SK-N-SH (cell line): ENCODE measurements around the gene DMKN. TPM values are rescaled to one million over a fixed set of nuclear protein-coding genes. Genes with fewer than 3 reads are reported as not detected.

Experiments
- CTCF ChIA-PET: fragments of 300-600, 350-600 bp; formaldehyde crosslinking; extraction: SDS; loops from one replicate; lab custom pipeline; 2021; lab: Yijun Ruan, JAX
- POLR2A ChIA-PET: fragments of 350-600 bp; sonication (Branson Sonifier 250); formaldehyde crosslinking; extraction: SDS; loops from one replicate; lab custom pipeline; 2020; ENCODE audit warnings: antibody characterized with exemption, inconsistent platforms; lab: Yijun Ruan, JAX
- DNase-seq: peaks from one replicate; pipeline ENCODE4 v3.0.0; 2012
- H2AFZ ChIP-seq: fragments of 200-600 bp; sonication (generic); 2 replicates; pipeline ENCODE4 v1.8.1; 2016; ENCODE audit warnings: antibody characterized with exemption, mild to moderate bottlenecking, low read depth
- H3F3A ChIP-seq: fragments of 200-600 bp; sonication (generic); replicated peaks from 2 replicates; pipeline ENCODE3; 2016; ENCODE audit warnings: antibody characterized with exemption, mild to moderate bottlenecking; ENCODE audit not compliant: insufficient read depth
- H3K27ac ChIP-seq, 2 experiments: fragments of 200-500 bp in 1 of 2; fragments of 200-600 bp in 1 of 2; sonication (Bioruptor generic) in 1 of 2; sonication (generic), shearing (Covaris generic) in 1 of 2; 2 replicates each; pipeline versions ENCODE4 v1.5.1 to v1.6.1; 2014 to 2016; ENCODE audit warnings: low read depth in 2 of 2, inconsistent platforms in 1 of 2, low read length in 1 of 2, mild to moderate bottlenecking in 1 of 2, mixed read lengths in 1 of 2
- H3K27me3 ChIP-seq: fragments of 200-600 bp; sonication (generic), shearing (Covaris generic); 2 replicates; pipeline ENCODE4 v1.6.1; 2016; ENCODE audit warnings: mixed run types; ENCODE audit not compliant: insufficient read depth
- H3K36me3 ChIP-seq, 2 experiments: fragments of 200-500 bp in 1 of 2; fragments of 200-600 bp in 1 of 2; sonication (Bioruptor generic) in 1 of 2; sonication (generic) in 1 of 2; replicated peaks in 1 of 2; 2 replicates each; pipeline versions ENCODE3 to v1.5.1; 2014 to 2016; ENCODE audit warnings: low read length in 1 of 2, mild to moderate bottlenecking in 1 of 2; ENCODE audit not compliant: insufficient read depth in 2 of 2, control insufficient read depth in 1 of 2
- H3K4me1 ChIP-seq, 2 experiments: fragments of 200-500 bp in 1 of 2; fragments of 200-600 bp in 1 of 2; sonication (Bioruptor generic) in 1 of 2; sonication (generic), shearing (Covaris generic) in 1 of 2; 2 replicates each; pipeline versions ENCODE4 v1.5.1 to v1.6.1; 2014 to 2016; ENCODE audit warnings: low read depth in 1 of 2, low read length in 1 of 2, mixed run types in 1 of 2; ENCODE audit not compliant: insufficient read depth in 2 of 2, control insufficient read depth in 1 of 2
- H3K4me2 ChIP-seq: fragments of 200-600 bp; sonication (generic), shearing (Covaris generic); 2 replicates; pipeline ENCODE4 v1.6.1; 2017; ENCODE audit warnings: mixed run types
- H3K4me3 ChIP-seq, 2 experiments: fragments of 200-500 bp in 1 of 2; fragments of 200-600 bp in 1 of 2; sonication (Bioruptor generic) in 1 of 2; sonication (generic), shearing (Covaris generic) in 1 of 2; 2 replicates each; pipeline versions ENCODE4 v1.5.1 to v1.8.1; 2014 to 2016; ENCODE audit warnings: low read depth in 2 of 2, inconsistent platforms in 1 of 2, low read length in 1 of 2, mild to moderate bottlenecking in 1 of 2, mixed read lengths in 1 of 2, moderate library complexity in 1 of 2
- H3K79me2 ChIP-seq: fragments of 200-600 bp; sonication (generic); 2 replicates; pipeline ENCODE4 v1.8.1; 2017; ENCODE audit warnings: mild to moderate bottlenecking; ENCODE audit not compliant: insufficient read depth
- H3K9ac ChIP-seq: fragments of 200-600 bp; sonication (generic); 2 replicates; pipeline ENCODE4 v1.6.1; 2017; ENCODE audit warnings: mixed run types
- H3K9me2 ChIP-seq: fragments of 200-600 bp; sonication (generic); 2 replicates; pipeline ENCODE4 v1.6.1; 2017; ENCODE audit warnings: mixed run types
- H3K9me3 ChIP-seq: fragments of 200-600 bp; sonication (generic); 2 replicates; pipeline ENCODE4 v1.6.1; 2017; ENCODE audit warnings: mixed run types, mild to moderate bottlenecking, moderate library complexity
- H4K20me1 ChIP-seq: fragments of 200-600 bp; sonication (generic); 2 replicates; pipeline ENCODE4 v1.6.1; 2017; ENCODE audit warnings: mild to moderate bottlenecking, mixed run types; ENCODE audit not compliant: insufficient read depth
- CHD2 ChIP-seq: fragments of 150-350 bp; IDR thresholded peaks from 2 replicates; pipeline ENCODE4 v1.6.1; 2018; ENCODE audit warnings: low read length; ENCODE audit not compliant: partially characterized antibody
- EZH2phosphoT487 ChIP-seq: fragments of 200-600 bp; sonication (generic); IDR thresholded peaks from 2 replicates; pipeline ENCODE4 v1.6.1; 2017; ENCODE audit warnings: low read depth, mixed run types, mild to moderate bottlenecking, antibody characterized with exemption, moderate library complexity, borderline replicate concordance
- FOSL2 ChIP-seq: IDR thresholded peaks from 2 replicates; pipeline ENCODE4 v1.4.0; 2012; ENCODE audit warnings: low read depth, mild to moderate bottlenecking, moderate library complexity, borderline replicate concordance
- GABPA ChIP-seq: IDR thresholded peaks from 2 replicates; pipeline ENCODE4 v1.4.0; 2012; ENCODE audit warnings: low read depth, mild to moderate bottlenecking
- GATA2 ChIP-seq: sonication (generic); formaldehyde crosslinking; IDR thresholded peaks from 2 replicates; pipeline ENCODE4 v1.5.0; 2020; ENCODE audit warnings: mild to moderate bottlenecking, missing genetic modification reagents
- MEF2A ChIP-seq: IDR thresholded peaks from 2 replicates; pipeline ENCODE4 v1.4.0; 2012; ENCODE audit warnings: low read depth, borderline replicate concordance
- RAD21 ChIP-seq: IDR thresholded peaks from 2 replicates; pipeline ENCODE4 v1.6.1; 2012; ENCODE audit warnings: mild to moderate bottlenecking, low read length
- SIN3A ChIP-seq: IDR thresholded peaks from 2 replicates; pipeline ENCODE4 v1.6.1; 2012; ENCODE audit warnings: low read depth, mild to moderate bottlenecking, low read length, moderate library complexity, borderline replicate concordance
- SMC3 ChIP-seq: IDR thresholded peaks from 2 replicates; pipeline ENCODE4 v1.6.1; 2012; ENCODE audit warnings: low read depth, low read length, improper control_type of control experiment
- TEAD4 ChIP-seq: IDR thresholded peaks from 2 replicates; pipeline ENCODE4 v1.4.0; 2012; ENCODE audit warnings: mild to moderate bottlenecking, borderline replicate concordance; ENCODE audit not compliant: insufficient read depth
- WGBS: methylation state at CpG from one replicate; pipeline ENCODE4 v1.1.6; 2017; ENCODE audit warnings: low lambda C conversion rate; 5-methylcytosine and 5-hydroxymethylcytosine counted together
- polyA plus RNA-seq, 3 experiments: library from polyadenylated mRNA; depleted of rRNA; stranded (reverse); fragments of >200 nt; gene quantifications; 2 replicates each; pipeline ENCODE4 v1.2.3, GENCODE V29; 2012
- TF ChIP-seq, protein P1 (sequence below): IDR thresholded peaks from 2 replicates; pipeline ENCODE4 v1.6.1; 2012; ENCODE audit warnings: mild to moderate bottlenecking, low read depth, low read length, moderate library complexity
- TF ChIP-seq, protein P2 (sequence below): fragments of 150-350 bp; IDR thresholded peaks from 2 replicates; pipeline ENCODE4 v1.6.1; 2017; ENCODE audit warnings: antibody characterized with exemption, low read length, low read depth, borderline replicate concordance
- TF ChIP-seq, protein P3 (sequence below): fragments of 200-600 bp; sonication (generic); IDR thresholded peaks from 2 replicates; pipeline ENCODE4 v1.6.1; 2017; ENCODE audit warnings: antibody characterized with exemption, mild to moderate bottlenecking, moderate library complexity
- TF ChIP-seq, protein P4 (sequence below): IDR thresholded peaks from 2 replicates; pipeline ENCODE4 v1.4.0; 2012; ENCODE audit warnings: low read depth, borderline replicate concordance

The DMKN gene
- polyA plus RNA-seq, 1 of the 3 experiments (the other 2 are of a cell fraction), result not detected

DNA sequence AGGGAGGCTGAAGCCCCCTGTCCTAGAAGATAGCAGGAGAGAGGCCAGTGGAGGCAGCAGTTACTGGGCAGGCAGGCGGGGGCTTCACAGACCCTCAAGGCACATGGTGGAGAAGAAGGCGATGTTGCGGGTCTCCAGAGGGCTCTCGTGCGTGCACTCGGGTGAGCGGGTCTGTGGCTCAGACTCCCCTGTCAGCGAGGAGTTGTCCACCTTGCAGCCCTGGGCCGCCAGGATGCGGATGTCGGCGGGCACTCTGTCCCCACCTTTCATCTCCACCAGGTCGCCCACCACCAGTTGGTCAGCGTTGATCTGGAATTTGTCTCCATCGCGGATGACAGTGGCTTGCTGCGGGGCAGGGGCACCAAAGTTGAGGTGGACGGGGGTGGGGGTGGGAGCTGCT lies 46.8 kb upstream of the DMKN start:
- H3K27ac ChIP-seq, result no peak overlapping the region
- POLR2A ChIA-PET, result no interaction called here
- no peaks in the 10 kb centered on the region for H3K36me3 ChIP-seq
- TF ChIP-seq GABPA (no peak), RAD21 (no peak)
- TF ChIP-seq, protein P1, sequence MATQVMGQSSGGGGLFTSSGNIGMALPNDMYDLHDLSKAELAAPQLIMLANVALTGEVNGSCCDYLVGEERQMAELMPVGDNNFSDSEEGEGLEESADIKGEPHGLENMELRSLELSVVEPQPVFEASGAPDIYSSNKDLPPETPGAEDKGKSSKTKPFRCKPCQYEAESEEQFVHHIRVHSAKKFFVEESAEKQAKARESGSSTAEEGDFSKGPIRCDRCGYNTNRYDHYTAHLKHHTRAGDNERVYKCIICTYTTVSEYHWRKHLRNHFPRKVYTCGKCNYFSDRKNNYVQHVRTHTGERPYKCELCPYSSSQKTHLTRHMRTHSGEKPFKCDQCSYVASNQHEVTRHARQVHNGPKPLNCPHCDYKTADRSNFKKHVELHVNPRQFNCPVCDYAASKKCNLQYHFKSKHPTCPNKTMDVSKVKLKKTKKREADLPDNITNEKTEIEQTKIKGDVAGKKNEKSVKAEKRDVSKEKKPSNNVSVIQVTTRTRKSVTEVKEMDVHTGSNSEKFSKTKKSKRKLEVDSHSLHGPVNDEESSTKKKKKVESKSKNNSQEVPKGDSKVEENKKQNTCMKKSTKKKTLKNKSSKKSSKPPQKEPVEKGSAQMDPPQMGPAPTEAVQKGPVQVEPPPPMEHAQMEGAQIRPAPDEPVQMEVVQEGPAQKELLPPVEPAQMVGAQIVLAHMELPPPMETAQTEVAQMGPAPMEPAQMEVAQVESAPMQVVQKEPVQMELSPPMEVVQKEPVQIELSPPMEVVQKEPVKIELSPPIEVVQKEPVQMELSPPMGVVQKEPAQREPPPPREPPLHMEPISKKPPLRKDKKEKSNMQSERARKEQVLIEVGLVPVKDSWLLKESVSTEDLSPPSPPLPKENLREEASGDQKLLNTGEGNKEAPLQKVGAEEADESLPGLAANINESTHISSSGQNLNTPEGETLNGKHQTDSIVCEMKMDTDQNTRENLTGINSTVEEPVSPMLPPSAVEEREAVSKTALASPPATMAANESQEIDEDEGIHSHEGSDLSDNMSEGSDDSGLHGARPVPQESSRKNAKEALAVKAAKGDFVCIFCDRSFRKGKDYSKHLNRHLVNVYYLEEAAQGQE, result no peak
- 38% methylated on average over 14 of the region's 18 CpGs for WGBS
- peaks cover 0 to 11% of the 10 kb centered on the region in 2 experiments; a peak in 1 of 4 replicates for H3K4me1 ChIP-seq
- no peaks in the 10 kb centered on the region for H3F3A ChIP-seq
- H3K9me3 ChIP-seq, result no peaks in the 10 kb centered on the region
- peaks cover 64% of the 10 kb centered on the region for H3K27me3 ChIP-seq
- no peaks in the 10 kb centered on the region for H3K9me2 ChIP-seq
- no peaks in the 10 kb centered on the region for H3K79me2 ChIP-seq
- no peak overlapping the region for H3K4me3 ChIP-seq
- CTCF ChIA-PET, result interaction anchor here (1.1 to 2.8 kb wide), 2 partner anchors 12 to 50 kb away, joined by 3 to 16 read pairs; no protein-coding TSS in a partner anchor
- no peak overlapping the region for H2AFZ ChIP-seq
- DNase-seq, result no peak
- H3K4me2 ChIP-seq, result no peak overlapping the region
- no peaks in the 10 kb centered on the region for H4K20me1 ChIP-seq
- no peak overlapping the region for H3K9ac ChIP-seq

DNA sequence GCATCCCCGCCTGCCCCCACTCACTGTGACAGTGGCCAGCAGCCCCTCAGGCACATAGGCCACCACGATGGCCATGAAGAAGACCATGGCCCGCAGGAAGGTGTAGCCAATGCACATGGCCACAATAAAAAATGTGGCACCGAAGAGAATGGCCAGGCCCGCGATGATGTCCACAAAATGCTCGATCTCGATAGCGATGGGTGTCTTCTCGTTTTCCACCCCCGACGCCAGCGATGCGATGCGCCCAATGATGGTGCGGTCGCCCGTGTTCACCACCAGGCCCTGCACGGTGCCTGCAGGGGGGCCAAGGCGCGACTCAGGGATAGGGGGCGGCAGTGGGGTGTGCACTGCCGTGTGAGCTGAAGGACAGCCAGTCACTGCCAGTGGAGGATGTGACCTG lies 46.3 kb upstream of the DMKN start:
- ChIA-PET POLR2A (no interaction called here), CTCF (interaction anchor here (2.8 kb wide), 1 partner anchor 12 kb away, joined by 16 read pairs; no protein-coding TSS in a partner anchor)
- Histone ChIP-seq H3K9me3 (no peaks in the 10 kb centered on the region), H2AFZ (no peak overlapping the region), H3K27ac (no peak overlapping the region), H3K4me3 (no peak overlapping the region), H3K9me2 (no peaks in the 10 kb centered on the region), H3K9ac (no peak overlapping the region), H3K36me3 (no peaks in the 10 kb centered on the region), H3K4me1 (peaks cover 0 to 11% of the 10 kb centered on the region in 2 experiments; a peak in 1 of 4 replicates), H3K27me3 (peaks cover 63% of the 10 kb centered on the region), H3F3A (no peaks in the 10 kb centered on the region), H3K79me2 (no peaks in the 10 kb centered on the region), H4K20me1 (no peaks in the 10 kb centered on the region), H3K4me2 (no peak overlapping the region)
- no peak for DNase-seq
- TF ChIP-seq GATA2 (CRISPR knock-in tag) (no peak), SIN3A (no peak), MEF2A (no peak), TEAD4 (no peak), CHD2 (no peak), FOSL2 (no peak), EZH2phosphoT487 (no peak), SMC3 (no peak)
- TF ChIP-seq, protein P2, sequence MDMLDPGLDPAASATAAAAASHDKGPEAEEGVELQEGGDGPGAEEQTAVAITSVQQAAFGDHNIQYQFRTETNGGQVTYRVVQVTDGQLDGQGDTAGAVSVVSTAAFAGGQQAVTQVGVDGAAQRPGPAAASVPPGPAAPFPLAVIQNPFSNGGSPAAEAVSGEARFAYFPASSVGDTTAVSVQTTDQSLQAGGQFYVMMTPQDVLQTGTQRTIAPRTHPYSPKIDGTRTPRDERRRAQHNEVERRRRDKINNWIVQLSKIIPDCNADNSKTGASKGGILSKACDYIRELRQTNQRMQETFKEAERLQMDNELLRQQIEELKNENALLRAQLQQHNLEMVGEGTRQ, result no peak
- TF ChIP-seq, protein P3, sequence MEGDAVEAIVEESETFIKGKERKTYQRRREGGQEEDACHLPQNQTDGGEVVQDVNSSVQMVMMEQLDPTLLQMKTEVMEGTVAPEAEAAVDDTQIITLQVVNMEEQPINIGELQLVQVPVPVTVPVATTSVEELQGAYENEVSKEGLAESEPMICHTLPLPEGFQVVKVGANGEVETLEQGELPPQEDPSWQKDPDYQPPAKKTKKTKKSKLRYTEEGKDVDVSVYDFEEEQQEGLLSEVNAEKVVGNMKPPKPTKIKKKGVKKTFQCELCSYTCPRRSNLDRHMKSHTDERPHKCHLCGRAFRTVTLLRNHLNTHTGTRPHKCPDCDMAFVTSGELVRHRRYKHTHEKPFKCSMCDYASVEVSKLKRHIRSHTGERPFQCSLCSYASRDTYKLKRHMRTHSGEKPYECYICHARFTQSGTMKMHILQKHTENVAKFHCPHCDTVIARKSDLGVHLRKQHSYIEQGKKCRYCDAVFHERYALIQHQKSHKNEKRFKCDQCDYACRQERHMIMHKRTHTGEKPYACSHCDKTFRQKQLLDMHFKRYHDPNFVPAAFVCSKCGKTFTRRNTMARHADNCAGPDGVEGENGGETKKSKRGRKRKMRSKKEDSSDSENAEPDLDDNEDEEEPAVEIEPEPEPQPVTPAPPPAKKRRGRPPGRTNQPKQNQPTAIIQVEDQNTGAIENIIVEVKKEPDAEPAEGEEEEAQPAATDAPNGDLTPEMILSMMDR, result no peak
- TF ChIP-seq, protein P4, sequence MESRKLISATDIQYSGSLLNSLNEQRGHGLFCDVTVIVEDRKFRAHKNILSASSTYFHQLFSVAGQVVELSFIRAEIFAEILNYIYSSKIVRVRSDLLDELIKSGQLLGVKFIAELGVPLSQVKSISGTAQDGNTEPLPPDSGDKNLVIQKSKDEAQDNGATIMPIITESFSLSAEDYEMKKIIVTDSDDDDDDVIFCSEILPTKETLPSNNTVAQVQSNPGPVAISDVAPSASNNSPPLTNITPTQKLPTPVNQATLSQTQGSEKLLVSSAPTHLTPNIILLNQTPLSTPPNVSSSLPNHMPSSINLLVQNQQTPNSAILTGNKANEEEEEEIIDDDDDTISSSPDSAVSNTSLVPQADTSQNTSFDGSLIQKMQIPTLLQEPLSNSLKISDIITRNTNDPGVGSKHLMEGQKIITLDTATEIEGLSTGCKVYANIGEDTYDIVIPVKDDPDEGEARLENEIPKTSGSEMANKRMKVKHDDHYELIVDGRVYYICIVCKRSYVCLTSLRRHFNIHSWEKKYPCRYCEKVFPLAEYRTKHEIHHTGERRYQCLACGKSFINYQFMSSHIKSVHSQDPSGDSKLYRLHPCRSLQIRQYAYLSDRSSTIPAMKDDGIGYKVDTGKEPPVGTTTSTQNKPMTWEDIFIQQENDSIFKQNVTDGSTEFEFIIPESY, result no peak
- WGBS, result 55% methylated on average over 23 of the region's 23 CpGs
